Measurements from ENCODE around the gene FGF2. TPM values are rescaled to one million over a fixed set of nuclear protein-coding genes. Genes with fewer than 3 reads are reported as not detected.
A peak's percentile ranks its signal among the peaks of the same experiment; 100 is the strongest.

The FGF2 gene
- total RNA-seq, 1 experiment from 2014 or later, result 33.7 TPM

DNA sequence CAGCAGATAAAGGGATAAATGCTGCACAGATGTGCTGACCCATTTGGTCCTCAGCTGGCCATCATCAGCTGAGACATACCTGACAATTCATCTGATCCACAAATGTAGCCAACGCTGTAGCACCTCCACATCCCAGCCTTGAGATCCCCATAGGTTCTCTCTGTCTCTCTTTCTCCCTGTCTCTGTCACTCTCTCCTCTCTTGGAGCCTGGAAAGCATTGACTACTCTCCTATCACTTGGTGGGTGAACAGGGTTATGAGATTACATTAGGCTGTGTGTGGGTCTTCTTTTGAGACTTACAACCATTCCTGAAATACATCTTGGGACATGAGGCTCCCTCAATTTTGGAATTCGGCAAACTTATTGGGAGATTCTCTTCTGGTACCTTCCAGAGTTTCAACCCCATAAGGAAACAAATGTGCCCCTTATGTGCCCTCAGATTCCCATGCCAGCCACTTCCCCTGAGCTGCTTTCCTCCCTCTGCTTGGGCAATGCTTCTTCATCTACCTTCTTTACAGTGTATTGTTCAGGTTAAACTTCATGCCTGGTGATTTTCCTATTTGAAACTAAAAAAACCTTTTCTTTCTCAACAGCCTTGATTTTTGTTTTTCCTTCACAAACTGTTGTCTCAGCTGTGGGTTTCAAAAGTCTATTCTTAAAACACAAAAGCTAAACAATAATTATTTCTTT lies 29.1 kb upstream of the FGF2 start:
- H3K36me3 Mint-ChIP-seq (ENCODE audit: insufficient read depth, unreplicated experiment), result no peaks in the 10 kb centered on the region
- H3K27me3 Mint-ChIP-seq (ENCODE audit: unreplicated experiment), result no peaks in the 10 kb centered on the region
- peaks cover 8% of the 10 kb centered on the region for H3K4me1 Mint-ChIP-seq (ENCODE audit: low read depth, unreplicated experiment)
- intact Hi-C loops (cut with micrococcal nuclease; ENCODE audit: unreplicated experiment), result no loop called here
- DNase-seq, result no peak
- TF ChIP-seq, protein P1, sequence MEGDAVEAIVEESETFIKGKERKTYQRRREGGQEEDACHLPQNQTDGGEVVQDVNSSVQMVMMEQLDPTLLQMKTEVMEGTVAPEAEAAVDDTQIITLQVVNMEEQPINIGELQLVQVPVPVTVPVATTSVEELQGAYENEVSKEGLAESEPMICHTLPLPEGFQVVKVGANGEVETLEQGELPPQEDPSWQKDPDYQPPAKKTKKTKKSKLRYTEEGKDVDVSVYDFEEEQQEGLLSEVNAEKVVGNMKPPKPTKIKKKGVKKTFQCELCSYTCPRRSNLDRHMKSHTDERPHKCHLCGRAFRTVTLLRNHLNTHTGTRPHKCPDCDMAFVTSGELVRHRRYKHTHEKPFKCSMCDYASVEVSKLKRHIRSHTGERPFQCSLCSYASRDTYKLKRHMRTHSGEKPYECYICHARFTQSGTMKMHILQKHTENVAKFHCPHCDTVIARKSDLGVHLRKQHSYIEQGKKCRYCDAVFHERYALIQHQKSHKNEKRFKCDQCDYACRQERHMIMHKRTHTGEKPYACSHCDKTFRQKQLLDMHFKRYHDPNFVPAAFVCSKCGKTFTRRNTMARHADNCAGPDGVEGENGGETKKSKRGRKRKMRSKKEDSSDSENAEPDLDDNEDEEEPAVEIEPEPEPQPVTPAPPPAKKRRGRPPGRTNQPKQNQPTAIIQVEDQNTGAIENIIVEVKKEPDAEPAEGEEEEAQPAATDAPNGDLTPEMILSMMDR (IDR thresholded peaks at IDR 0.05; ENCODE audit: unreplicated experiment), result no peak
- BruUV-seq (replicated peaks), result no TSS peak
- no peaks in the 10 kb centered on the region for H3K9me3 Mint-ChIP-seq (ENCODE audit: low read depth, unreplicated experiment)
- H3K4me3 Mint-ChIP-seq (ENCODE audit: low read depth, unreplicated experiment), result no peak overlapping the region
- CTCF ChIA-PET, result no interaction called here
- peak overlapping the region; percentile 64 for H3K27ac Mint-ChIP-seq (ENCODE audit: unreplicated experiment)

DNA sequence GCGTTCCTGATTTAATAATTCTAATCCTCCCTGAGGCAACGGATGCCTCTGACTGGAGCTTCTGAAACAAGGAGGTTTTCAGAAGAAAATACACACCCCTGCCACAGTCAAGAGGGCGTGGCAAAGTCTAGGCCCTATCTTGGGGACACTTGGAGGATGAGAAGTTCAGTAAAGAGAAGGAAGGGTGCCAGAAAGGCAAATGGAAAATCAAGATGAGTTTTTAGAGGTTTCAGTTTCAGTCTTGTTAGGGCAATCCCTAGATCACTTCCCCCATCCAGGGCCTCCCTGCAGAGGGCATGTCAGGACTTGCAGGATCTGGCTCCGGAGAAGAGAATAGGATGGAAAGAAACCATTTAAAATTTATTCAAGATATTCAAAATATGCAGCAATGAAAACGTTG lies 28.5 kb upstream of the FGF2 start:
- H3K36me3 Mint-ChIP-seq (ENCODE audit: insufficient read depth, unreplicated experiment), result no peaks in the 10 kb centered on the region
- DNase-seq, result peak; percentile 16
- peaks cover 8% of the 10 kb centered on the region for H3K4me1 Mint-ChIP-seq (ENCODE audit: low read depth, unreplicated experiment)
- intact Hi-C loops (cut with micrococcal nuclease; ENCODE audit: unreplicated experiment), result no loop called here
- no peaks in the 10 kb centered on the region for H3K27me3 Mint-ChIP-seq (ENCODE audit: unreplicated experiment)
- no TSS peak for BruUV-seq (replicated peaks)
- H3K9me3 Mint-ChIP-seq (ENCODE audit: low read depth, unreplicated experiment), result no peaks in the 10 kb centered on the region
- CTCF ChIA-PET, result no interaction called here
- peak overlapping the region; percentile 64 for H3K27ac Mint-ChIP-seq (ENCODE audit: unreplicated experiment)
- TF ChIP-seq, protein P1 (IDR thresholded peaks at IDR 0.05; ENCODE audit: unreplicated experiment), result no peak
- H3K4me3 Mint-ChIP-seq (ENCODE audit: low read depth, unreplicated experiment), result no peak overlapping the region

DNA sequence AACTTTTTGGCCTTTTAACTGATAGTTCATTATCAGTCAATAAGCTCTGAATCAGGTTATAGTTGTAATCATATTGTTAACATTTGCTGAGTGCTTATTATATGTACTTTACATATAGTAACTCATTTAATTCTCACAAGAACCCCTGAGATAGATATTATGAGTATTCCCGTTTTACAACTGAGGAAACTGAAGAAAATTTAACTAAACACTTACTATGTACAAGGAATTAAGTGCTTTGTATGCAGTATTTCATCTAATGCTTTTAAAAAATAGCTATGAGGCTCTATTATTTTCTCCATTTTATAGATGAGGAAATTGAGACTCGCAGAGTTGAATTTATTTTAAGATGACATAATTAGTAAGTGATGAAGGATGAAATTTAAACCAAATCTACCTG lies 27.7 kb upstream of the FGF2 start:
- BruUV-seq (replicated peaks), result no TSS peak
- Mint-ChIP-seq H3K36me3 (ENCODE audit: insufficient read depth, unreplicated experiment) (no peaks in the 10 kb centered on the region), H3K27me3 (ENCODE audit: unreplicated experiment) (no peaks in the 10 kb centered on the region), H3K4me3 (ENCODE audit: low read depth, unreplicated experiment) (no peak overlapping the region), H3K9me3 (ENCODE audit: low read depth, unreplicated experiment) (no peaks in the 10 kb centered on the region), H3K4me1 (ENCODE audit: low read depth, unreplicated experiment) (peaks cover 8% of the 10 kb centered on the region), H3K27ac (ENCODE audit: unreplicated experiment) (no peak overlapping the region)
- no peak for DNase-seq
- intact Hi-C loops (cut with micrococcal nuclease; ENCODE audit: unreplicated experiment), result no loop called here
- CTCF ChIA-PET, result no interaction called here
- TF ChIP-seq, protein P1 (IDR thresholded peaks at IDR 0.05; ENCODE audit: unreplicated experiment), result no peak

DNA sequence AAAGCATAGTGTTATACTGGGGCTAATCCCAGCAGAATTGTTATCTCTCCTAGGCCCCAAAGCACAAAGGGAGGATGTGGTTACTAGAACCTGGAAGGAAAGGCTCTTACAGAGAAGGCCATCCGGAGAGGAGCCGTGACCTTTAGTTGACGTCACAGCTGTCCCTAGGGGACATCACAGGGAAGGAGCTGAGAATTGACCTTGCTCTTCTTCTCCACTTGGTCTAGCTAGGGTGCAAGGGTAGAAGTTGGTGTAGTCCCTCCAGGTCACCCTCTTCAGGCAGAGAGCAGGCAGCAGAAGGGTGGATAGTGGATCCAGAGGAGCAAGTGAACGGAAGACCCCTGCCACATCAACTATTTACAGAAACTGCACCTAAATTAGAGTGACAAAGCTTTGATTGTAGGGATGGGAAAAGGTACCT lies 22.8 kb upstream of the FGF2 start:
- BruUV-seq (replicated peaks), result no TSS peak
- Mint-ChIP-seq H3K36me3 (ENCODE audit: insufficient read depth, unreplicated experiment) (no peaks in the 10 kb centered on the region), H3K27ac (ENCODE audit: unreplicated experiment) (no peak overlapping the region), H3K9me3 (ENCODE audit: low read depth, unreplicated experiment) (no peaks in the 10 kb centered on the region), H3K4me1 (ENCODE audit: low read depth, unreplicated experiment) (no peaks in the 10 kb centered on the region), H3K4me3 (ENCODE audit: low read depth, unreplicated experiment) (no peak overlapping the region), H3K27me3 (ENCODE audit: unreplicated experiment) (no peaks in the 10 kb centered on the region)
- CTCF ChIA-PET, result no interaction called here
- DNase-seq, result no peak
- TF ChIP-seq, protein P1 (IDR thresholded peaks at IDR 0.05; ENCODE audit: unreplicated experiment), result no peak
- intact Hi-C loops (cut with micrococcal nuclease; ENCODE audit: unreplicated experiment), result no loop called here
